AG09319 (cell line): ENCODE data around the gene GFER.

Source experiments
- DNase-seq: peaks from one replicate; pipeline ENCODE4 v3.0.0-alpha.2; 2010; ENCODE audit warnings: low read depth; ENCODE audit errors: extremely low read depth
- TF ChIP-seq, protein P1 (sequence below): IDR thresholded peaks from 2 replicates; pipeline ENCODE4 v1.5.1; 2011; ENCODE audit warnings: low read depth, mild to moderate bottlenecking, inconsistent platforms, low read length, moderate library complexity

GFER gene

DNA sequence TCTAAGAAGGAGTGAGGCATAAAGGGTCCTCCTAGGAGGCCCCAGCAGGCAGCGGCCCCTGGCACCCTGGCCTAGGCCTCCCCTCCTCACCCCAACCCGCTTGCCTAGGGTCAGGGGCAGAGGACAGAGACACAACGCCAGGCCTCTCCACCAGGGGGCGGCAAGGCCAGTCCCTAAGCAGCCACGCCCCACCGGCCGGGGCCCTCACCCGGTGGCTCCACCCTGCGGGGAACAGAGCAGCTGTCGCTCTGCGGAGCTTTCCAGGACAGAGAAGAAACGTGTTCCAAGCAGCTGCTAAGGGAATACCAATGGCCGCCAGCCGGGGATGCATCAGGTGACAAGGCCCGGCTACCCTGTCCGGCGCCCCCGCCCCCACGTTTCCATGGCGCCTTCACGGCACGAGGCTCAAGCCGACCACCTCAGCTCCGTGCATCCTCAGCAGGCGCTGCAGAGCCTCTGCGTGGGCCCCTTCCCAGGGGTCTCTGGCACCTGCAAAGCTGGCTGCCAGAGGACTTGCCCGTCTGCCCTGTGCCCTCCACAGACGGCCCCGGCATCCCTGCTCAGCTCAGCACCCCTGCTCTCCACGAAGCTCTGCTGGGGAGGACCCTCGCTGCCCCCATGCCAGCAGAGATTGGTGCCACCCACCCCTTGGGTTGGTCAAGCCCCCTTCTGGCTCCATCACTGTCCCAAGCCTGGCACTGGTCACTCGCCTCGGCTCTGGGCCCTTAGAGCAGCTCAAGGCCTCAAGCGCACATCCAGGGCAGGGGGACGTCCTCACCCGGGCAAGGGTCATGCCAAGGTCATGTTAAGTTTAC is 20.0 kb downstream of the GFER start:
- DNase-seq, result peak; percentile 42
- TF ChIP-seq, protein P1, sequence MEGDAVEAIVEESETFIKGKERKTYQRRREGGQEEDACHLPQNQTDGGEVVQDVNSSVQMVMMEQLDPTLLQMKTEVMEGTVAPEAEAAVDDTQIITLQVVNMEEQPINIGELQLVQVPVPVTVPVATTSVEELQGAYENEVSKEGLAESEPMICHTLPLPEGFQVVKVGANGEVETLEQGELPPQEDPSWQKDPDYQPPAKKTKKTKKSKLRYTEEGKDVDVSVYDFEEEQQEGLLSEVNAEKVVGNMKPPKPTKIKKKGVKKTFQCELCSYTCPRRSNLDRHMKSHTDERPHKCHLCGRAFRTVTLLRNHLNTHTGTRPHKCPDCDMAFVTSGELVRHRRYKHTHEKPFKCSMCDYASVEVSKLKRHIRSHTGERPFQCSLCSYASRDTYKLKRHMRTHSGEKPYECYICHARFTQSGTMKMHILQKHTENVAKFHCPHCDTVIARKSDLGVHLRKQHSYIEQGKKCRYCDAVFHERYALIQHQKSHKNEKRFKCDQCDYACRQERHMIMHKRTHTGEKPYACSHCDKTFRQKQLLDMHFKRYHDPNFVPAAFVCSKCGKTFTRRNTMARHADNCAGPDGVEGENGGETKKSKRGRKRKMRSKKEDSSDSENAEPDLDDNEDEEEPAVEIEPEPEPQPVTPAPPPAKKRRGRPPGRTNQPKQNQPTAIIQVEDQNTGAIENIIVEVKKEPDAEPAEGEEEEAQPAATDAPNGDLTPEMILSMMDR, result peak; percentile 89

DNA sequence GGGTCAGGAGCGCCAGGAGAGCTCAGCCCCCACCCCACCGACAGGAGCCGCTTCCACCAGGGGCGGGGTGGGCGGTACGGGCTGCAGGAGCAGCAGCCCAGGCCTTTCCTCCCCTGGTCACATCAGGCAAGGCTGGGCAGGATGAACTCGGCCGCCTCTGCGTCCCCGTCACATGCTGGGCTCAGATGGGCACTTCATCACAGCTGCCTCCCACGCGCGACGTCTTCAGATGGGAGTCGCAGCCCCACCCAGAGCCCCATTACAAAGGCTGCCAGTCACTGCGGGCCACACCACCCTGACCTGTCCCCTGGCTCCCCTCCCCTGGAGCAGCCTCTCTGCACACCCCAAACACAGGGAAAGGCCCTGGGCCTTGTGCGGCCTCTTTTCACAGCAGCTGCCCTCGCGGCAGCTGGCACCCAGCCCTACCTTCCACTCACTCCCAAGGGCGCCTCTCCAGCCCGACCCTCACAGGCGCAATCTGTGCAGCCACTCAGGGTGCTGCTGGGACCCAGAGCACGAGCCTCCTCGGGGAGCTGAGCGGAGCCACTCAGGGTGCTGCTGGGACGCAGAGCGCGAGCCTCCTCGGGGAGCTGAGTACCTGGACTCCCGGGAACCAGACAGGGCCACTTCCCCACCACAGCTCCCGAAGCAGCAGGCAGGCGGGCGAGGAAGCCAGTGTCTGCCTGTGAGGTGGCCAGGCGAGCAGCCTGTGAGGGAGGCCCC is 21.0 kb downstream of the GFER start:
- TF ChIP-seq, protein P1, result no peak

DNA sequence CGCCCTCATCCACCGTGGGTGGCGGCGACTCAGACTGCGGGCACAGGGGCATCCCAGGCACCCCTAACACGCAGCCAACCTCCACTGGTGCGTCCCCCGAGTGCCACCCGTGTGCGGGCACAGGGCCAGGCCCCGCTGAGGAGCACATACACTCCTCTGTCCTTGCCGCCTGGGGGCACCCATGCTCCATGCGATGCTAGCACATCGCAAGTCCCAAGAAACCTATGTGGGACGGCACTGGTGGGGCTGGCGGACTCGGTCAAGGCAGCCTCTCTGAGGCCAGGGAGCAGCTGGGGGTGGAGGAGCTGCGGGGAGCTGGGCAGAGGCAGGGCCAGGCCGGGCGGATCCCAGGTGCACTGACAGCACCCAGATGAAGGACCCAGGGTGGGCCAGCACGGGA is 21.7 kb downstream of the GFER start:
- DNase-seq, result no peak
- TF ChIP-seq, protein P1, result no peak

More for the DNA sequence above, 21.0 kb downstream of the GFER start:
- no peak for DNase-seq

DNA sequence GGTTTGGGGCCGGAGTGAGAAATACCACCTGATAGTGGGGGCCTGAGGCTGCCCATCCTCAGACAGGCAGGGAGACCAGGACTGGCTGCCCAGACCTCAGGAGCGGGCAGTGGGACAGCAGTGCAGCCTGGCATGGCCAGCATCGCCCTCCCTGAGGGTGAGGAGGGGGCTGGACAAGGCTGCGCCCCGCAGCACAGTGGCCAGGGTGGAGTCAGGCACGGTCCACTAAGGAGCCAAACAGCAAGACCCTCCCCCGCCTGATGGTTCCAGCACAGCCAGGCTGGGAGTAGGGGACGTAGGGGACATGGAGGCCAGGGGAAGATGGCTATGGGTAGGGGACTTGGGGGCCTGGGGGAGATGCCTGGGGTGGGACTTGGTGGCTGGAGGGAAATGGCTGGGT is 22.3 kb downstream of the GFER start:
- TF ChIP-seq, protein P1, result no peak
- no peak for DNase-seq

DNA sequence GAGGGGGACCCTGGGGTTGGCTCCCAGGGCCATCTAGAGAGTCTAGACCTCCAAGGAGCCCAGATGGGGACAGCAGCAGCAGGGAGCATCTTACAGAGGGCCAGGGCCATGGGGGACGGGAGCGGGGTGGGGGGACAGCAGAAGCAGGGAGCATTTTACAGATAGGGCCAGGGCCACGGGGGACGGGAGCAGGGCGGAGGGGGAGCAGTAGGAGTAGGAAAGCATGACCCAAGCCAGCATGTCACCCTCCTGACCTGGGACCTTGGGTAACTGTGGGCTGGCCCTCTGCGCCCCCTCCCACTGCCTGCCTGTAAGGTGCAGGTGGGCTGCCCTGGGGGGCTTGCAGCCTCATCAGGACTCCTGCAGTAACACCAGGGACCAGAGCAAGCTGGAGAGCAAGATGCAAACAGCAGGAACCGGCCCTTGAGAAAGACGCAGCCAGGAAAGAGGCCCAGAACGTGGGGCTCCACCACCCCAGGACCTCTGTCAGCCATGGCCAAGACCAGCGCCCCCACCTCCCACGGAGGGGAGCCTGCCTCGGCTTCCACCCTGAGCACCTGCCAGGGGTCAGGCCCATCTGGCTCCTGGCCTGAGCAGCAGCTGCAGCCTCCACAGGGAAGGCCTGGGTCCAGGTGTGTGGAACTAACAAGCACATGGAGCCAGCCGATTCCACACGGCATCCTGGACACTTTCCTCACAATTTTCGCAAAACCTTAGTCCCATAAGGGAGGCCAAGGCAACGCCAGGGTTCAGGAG is 23.3 kb downstream of the GFER start:
- TF ChIP-seq, protein P1, result no peak

DNA sequence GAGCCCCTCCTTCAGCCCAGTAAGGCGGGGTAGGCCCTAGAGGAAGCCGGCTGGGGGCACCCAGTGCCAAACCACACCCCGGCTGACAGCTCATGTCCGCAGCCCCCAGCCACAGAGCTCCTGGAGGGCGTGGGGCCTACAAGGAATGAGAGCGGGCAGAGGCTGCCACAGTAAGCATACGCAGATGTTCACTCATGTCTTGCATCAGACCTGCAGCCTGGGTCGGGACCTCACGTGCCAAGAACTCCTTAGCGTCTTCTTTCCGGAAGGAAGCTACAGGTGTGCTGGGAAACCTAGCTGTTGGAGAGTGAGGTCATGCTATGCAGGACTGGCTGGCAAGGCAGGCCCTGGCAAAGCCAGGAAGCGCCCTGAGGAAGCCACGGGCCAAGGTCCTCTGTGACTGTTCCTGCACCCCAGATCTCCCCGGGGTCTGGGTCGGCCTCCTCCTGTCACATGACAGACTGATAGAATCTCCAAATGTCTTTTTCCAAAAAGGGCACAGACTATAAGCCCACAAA is 24.1 kb downstream of the GFER start:
- TF ChIP-seq, protein P1, result no peak
- peak; percentile 69 for DNase-seq

More for the DNA sequence above, 23.3 kb downstream of the GFER start:
- DNase-seq, result no peak
